ENCODE data around the gene REEP2.

REEP2 gene

GRCh38 chr5:138418444-138418843, 20.4 kb upstream of the REEP2 start:
- TF ChIP-seq CTCF (IDR thresholded peaks at IDR 0.05; ENCODE audit: insufficient read depth, low read depth, low read length, missing control alignments) = no peak
- no peak overlapping the region for H3K4me3 ChIP-seq (ENCODE audit: low read depth, low read length)
- no peak for DNase-seq (ENCODE audit: low read depth)

- no peak for DNase-seq (ENCODE audit: low read depth)
- no peak for TF ChIP-seq CTCF (IDR thresholded peaks at IDR 0.05; ENCODE audit: insufficient read depth, low read depth, low read length, missing control alignments)
- no peak overlapping the region for H3K4me3 ChIP-seq (ENCODE audit: low read depth, low read length)
Observed at GRCh38 chr5:138425079-138425478, 13.8 kb upstream of the REEP2 start.

DNA sequence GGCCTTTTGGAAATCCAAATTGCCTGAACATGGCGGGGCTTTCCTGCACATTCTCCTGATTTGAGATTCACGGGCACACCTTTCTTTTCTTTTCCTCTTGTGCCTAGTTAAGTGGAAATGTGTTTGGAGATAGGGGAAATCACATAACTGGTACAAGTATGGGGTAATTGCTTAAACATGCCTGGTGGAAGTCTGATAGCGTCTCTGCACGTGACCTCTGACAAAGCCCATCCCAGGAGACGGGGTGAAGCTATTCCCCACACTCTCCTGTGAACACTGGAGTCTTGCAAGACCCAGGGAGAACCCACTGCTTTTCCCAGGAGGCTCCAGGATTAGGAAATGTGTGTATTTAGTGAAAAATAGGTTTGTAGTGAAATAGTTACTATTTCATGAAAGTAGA, 2.9 kb upstream of the REEP2 start:
- no peak for DNase-seq (ENCODE audit: low read depth)
- TF ChIP-seq CTCF (IDR thresholded peaks at IDR 0.05; ENCODE audit: insufficient read depth, low read depth, low read length, missing control alignments) = no peak
- no peak overlapping the region for H3K4me3 ChIP-seq (ENCODE audit: low read depth, low read length)

DNA sequence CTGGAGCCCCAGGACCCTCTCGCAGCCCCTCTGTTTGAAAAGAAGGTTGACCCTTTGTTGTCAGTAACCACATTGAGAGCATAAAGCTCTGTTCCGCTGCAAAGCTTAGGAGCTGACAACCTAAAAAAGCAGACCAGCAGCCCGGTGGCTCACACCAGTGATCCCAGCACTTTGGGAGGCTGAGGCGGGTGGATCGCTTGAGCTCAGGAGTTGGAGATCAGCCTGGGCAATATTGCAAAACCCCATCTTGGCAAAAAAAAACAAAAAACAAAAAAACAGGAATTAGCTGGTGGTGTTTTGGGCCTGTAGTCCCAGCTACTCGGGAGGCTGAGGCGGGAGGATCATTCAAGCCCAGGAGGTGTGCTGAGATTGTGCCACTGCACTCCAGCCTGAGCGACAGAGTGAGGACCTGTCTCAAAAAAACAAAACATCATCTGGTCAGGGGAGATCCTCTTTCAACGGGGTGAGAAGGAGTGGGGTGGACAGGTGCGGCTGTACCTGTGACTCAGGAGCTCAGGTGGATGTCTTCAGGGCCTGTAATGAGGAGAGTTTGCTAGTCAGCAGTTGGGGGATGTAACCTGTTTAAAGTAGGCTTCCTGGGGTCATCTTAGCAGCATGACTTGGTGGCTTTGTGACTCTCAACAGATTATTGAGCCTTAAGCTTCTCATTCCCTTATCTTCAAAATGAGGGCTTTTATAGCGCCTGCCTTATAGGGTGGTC, 694 bp upstream of the REEP2 start:
- no peak for DNase-seq (ENCODE audit: low read depth)
- no peak for TF ChIP-seq CTCF (IDR thresholded peaks at IDR 0.05; ENCODE audit: insufficient read depth, low read depth, low read length, missing control alignments)
- H3K4me3 ChIP-seq (ENCODE audit: low read depth, low read length) = peak overlapping the region; percentile 43

DNA sequence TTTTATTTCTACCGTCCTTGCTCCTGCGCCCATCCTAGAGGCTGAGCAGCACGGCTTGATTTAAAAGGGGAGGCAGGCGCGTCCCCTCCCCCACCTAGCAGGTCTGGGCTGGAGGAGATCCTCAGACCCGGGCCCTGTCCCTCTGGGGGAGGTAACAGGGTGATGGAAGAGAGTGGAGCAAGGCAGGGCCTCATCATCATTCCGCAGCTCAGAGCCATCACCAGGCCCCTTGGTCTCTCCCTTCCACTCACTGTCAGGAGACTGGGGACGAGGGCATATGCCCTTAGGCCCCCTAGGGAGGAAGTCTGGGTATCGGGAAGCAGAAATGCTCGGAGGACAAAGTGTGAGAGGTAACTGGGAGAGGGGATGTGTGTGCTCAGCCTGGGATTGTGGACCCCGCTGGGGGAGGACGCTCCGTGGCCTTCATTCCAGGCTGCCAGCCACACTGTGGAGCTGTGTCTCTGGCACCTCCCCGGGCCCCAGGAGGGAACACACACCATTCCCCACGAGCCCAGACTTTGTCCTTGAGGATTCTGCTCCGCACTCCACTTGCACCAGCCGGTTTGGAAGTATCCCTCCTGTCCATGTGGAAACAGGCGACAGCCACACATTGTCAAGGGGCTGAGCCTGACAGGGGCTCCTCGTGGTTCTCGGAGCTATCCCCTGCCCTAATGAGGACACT, 761 bp downstream of the REEP2 start:
- no peak for DNase-seq (ENCODE audit: low read depth)
- TF ChIP-seq CTCF (IDR thresholded peaks at IDR 0.05; ENCODE audit: insufficient read depth, low read depth, low read length, missing control alignments) = no peak
- peak overlapping the region; percentile 58 for H3K4me3 ChIP-seq (ENCODE audit: low read depth, low read length)

GRCh38 chr5:138440159-138441073, 1.6 kb downstream of the REEP2 start:
- no peak for DNase-seq (ENCODE audit: low read depth)
- no peak for TF ChIP-seq CTCF (IDR thresholded peaks at IDR 0.05; ENCODE audit: insufficient read depth, low read depth, low read length, missing control alignments)

More at GRCh38 chr5:138440159-138441073, 1.6 kb downstream of the REEP2 start:
- no peak overlapping the region for H3K4me3 ChIP-seq (ENCODE audit: low read depth, low read length)

All from GM12865 (cell line).